GM12878 (cell line): ENCODE results near the gene DUSP16. TPM values are rescaled to one million over a fixed set of nuclear protein-coding genes. Genes with fewer than 3 reads are reported as not detected.
A peak's percentile ranks its signal among the peaks of the same experiment; 100 is the strongest.

Experiments used
- ATAC-seq: fragments of 200-7000 bp; cut with Tn5 transposase; 3 replicates; pipeline ENCODE4 v1.9.1; 2020; ENCODE audit warnings: mild to moderate bottlenecking, moderate library complexity
- BruUV-seq: library from RNA; stranded (reverse); fragments of 400-500 nt; replicated peaks from 2 replicates; lab custom pipeline; 2021; lab: Mats Ljungman, UMichigan
- CTCF ChIA-PET: fragments of 300-600 bp; sonication (Branson Sonifier 250); formaldehyde crosslinking; extraction: SDS; loops from one replicate; lab custom pipeline; 2021; ENCODE audit warnings: inconsistent platforms; lab: Yijun Ruan, JAX
- POLR2A ChIA-PET: fragments of 350-600 bp; formaldehyde crosslinking; extraction: SDS; loops from one replicate; lab custom pipeline; 2021; ENCODE audit warnings: inconsistent platforms; lab: Charles Lee
- RAD21 ChIA-PET: fragments of 300-600 bp; sonication (Branson Sonifier 250); formaldehyde crosslinking; loops from one replicate; lab custom pipeline; 2023; ENCODE audit warnings: antibody characterized with exemption; ENCODE audit not compliant: unreplicated experiment; lab: Charles Lee
- SMC1A ChIA-PET: fragments of 300-600 bp; sonication (Branson Sonifier 250); formaldehyde crosslinking; loops from one replicate; lab custom pipeline; 2023; ENCODE audit not compliant: unreplicated experiment, uncharacterized antibody; lab: Charles Lee
- DNase-seq: peaks from one replicate; pipeline ENCODE4 v3.0.0-alpha.2; 2011; ENCODE audit warnings: low read depth, low spot score
- FAIRE-seq: peaks from 3 replicates; lab custom pipeline; 2011; peaks lifted over from hg19 to GRCh38; lab: Jason Lieb, UNC
- H2AFZ ChIP-seq: 2 replicates; pipeline ENCODE4 v1.6.0; 2011; ENCODE audit warnings: low read depth, low read length, control low read depth; ENCODE audit not compliant: control insufficient read depth
- H3K27ac ChIP-seq: 2 replicates; pipeline ENCODE4 v1.5.1; 2011; ENCODE audit warnings: control low read depth; ENCODE audit not compliant: control insufficient read depth, insufficient read depth
- H3K27me3 ChIP-seq, 2 experiments: replicated peaks in 1 of 2; 2 replicates each; pipeline versions ENCODE4 v1.6.0 to v1.6.1; 2011; ENCODE audit warnings: low read length in 1 of 2; ENCODE audit not compliant: control insufficient read depth in 2 of 2, insufficient read depth in 2 of 2
- H3K36me3 ChIP-seq, 2 experiments: 2 replicates each; pipeline ENCODE4 v1.5.1; 2011; ENCODE audit warnings: low read length in 1 of 2; ENCODE audit not compliant: control insufficient read depth in 2 of 2, insufficient read depth in 2 of 2
- H3K4me1 ChIP-seq: 2 replicates; pipeline ENCODE4 v1.6.1; 2011; ENCODE audit warnings: mild to moderate bottlenecking, low read length, moderate library complexity, mixed read lengths; ENCODE audit not compliant: control insufficient read depth, insufficient read depth
- H3K4me2 ChIP-seq: 2 replicates; pipeline ENCODE4 v1.6.0; 2011; ENCODE audit warnings: control low read depth; ENCODE audit not compliant: control insufficient read depth, insufficient read depth
- H3K4me3 ChIP-seq: fragments of 200-600 bp; sonication (generic); 2 replicates; pipeline ENCODE4 v1.5.1; 2016
- H3K79me2 ChIP-seq: 2 replicates; pipeline ENCODE4 v1.6.0; 2011; ENCODE audit warnings: low read length; ENCODE audit not compliant: control insufficient read depth, insufficient read depth
- H3K9ac ChIP-seq: 2 replicates; pipeline ENCODE4 v1.8.0; 2011; ENCODE audit warnings: low read length, control low read depth, mixed read lengths; ENCODE audit not compliant: control insufficient read depth, insufficient read depth
- H3K9me3 ChIP-seq: replicated peaks from 3 replicates; pipeline ENCODE4 v1.5.1; 2011; ENCODE audit warnings: mild to moderate bottlenecking, low read length; ENCODE audit not compliant: control insufficient read depth, insufficient read depth
- H4K20me1 ChIP-seq: 2 replicates; pipeline ENCODE4 v1.6.0; 2011; ENCODE audit not compliant: control insufficient read depth, insufficient read depth
- CBX3 ChIP-seq: fragments of 200-600 bp; sonication (generic); IDR thresholded peaks from 2 replicates; pipeline ENCODE4 v1.6.1; 2016; ENCODE audit warnings: low read depth, borderline replicate concordance
- HDAC6 ChIP-seq: fragments of 200-600 bp; sonication (generic); IDR thresholded peaks from one replicate; pipeline ENCODE4 v1.8.0; 2017; ENCODE audit warnings: antibody characterized with exemption; ENCODE audit not compliant: unreplicated experiment
- KAT2A ChIP-seq: conservative IDR thresholded peaks from 2 replicates; pipeline ENCODE4 v1.6.1; 2011; ENCODE audit warnings: low read depth, low read length; ENCODE audit not compliant: control insufficient read depth
- NFYA ChIP-seq: IDR thresholded peaks from 2 replicates; pipeline ENCODE4 v1.6.1; 2011; ENCODE audit warnings: low read depth, mild to moderate bottlenecking, low read length, improper control_type of control experiment, borderline replicate concordance
- NR2C2 ChIP-seq: IDR thresholded peaks from 2 replicates; pipeline ENCODE4 v1.6.1; 2011; ENCODE audit warnings: borderline replicate concordance, low read depth; ENCODE audit not compliant: control insufficient read depth, insufficient read length
- RB1 ChIP-seq: fragments of 450-650 bp; formaldehyde crosslinking; IDR thresholded peaks from 2 replicates; pipeline ENCODE4 v1.6.1; 2017; ENCODE audit warnings: mild to moderate bottlenecking, borderline replicate concordance
- RUNX3 ChIP-seq: IDR thresholded peaks from 2 replicates; pipeline ENCODE4 v1.6.1; 2012; ENCODE audit warnings: low read length, inconsistent platforms
- SMAD5 ChIP-seq: IDR thresholded peaks from 2 replicates; pipeline ENCODE4 v1.6.1; 2016; ENCODE audit warnings: antibody characterized with exemption, low read depth
- ZZZ3 ChIP-seq: IDR thresholded peaks from 2 replicates; pipeline ENCODE4 v1.6.1; 2011; ENCODE audit warnings: low read depth; ENCODE audit not compliant: control insufficient read depth, insufficient read length
- WGBS: methylation state at CpG from one replicate; pipeline ENCODE4 v1.1.6; 2016; ENCODE audit warnings: low lambda C conversion rate; ENCODE audit not compliant: insufficient replicate concordance, insufficient coverage; ENCODE audit errors: missing lambda C conversion rate; 5-methylcytosine and 5-hydroxymethylcytosine counted together
- in situ Hi-C: fragments of 300-500 bp; cut with MboI; formaldehyde crosslinking; loops from 9 replicates; pipeline ENCODE4 v1.14.3; 2018; ENCODE audit warnings: mixed read lengths
- intact Hi-C: fragments of 100-400 bp; cut with micrococcal nuclease; formaldehyde crosslinking; loops from one replicate; pipeline ENCODE4 v1.14.2; 2022; ENCODE audit not compliant: unreplicated experiment
- polyA plus RNA-seq, 11 experiments: library from polyadenylated mRNA; depleted of rRNA in 4 of 11; unstranded in 6 of 11; stranded (reverse) in 5 of 11; fragments of >200 nt; fragmentation: Nextera tagmentation in 4 of 11; fragmentation: Illumina TruSeq in 1 of 11; extraction: Ambion mirVana in 4 of 11; extraction: Trizol in 1 of 11; gene quantifications; 1 replicate in 1 of 11; 2 replicates in 10 of 11; pipeline versions ENCODE4 v1.2.1 to v1.2.3, GENCODE V29; 2011 to 2016; ENCODE audit warnings: inconsistent platforms in 2 of 11, missing spikeins in 2 of 11, low read depth in 1 of 11
- total RNA-seq, 4 experiments: library from RNA; depleted of rRNA in 3 of 4; stranded (reverse); fragments of >200 nt in 3 of 4; fragmentation: Illumina TruSeq in 1 of 4; extraction: Trizol in 1 of 4; gene quantifications; 2 replicates each; pipeline versions ENCODE4 v1.2.1 to v1.2.3, GENCODE V29; 2013 to 2021
- TF ChIP-seq, protein P1 (sequence below): fragments of 450-650 bp; IDR thresholded peaks from 2 replicates; pipeline ENCODE4 v1.6.1; 2017; ENCODE audit warnings: mild to moderate bottlenecking, moderate library complexity

DUSP16 gene
- total and polyA plus RNA-seq, 10 of the 15 experiments (the other 5 are each of a cell fraction or from before 2014, with no cell fraction given) = 3.9 to 75.3 (median 26.8) TPM

DNA sequence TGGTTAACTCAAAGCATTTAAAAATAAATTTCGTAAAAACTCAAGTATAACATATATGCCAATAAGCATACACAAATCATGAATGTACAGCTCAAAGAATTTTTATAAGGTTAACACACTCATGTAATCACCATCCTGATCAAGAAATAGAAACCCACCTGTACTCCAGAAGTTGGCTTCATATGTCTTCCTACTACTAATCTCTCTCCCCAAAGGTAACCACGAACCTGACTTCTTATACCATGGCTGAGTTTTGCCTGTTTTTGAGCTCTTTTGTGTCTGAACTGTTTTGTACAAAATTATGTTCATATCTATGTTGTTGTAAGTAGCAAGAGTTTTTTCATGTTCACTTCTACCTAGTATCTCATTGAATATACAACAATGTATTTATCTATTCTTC is 18.7 kb downstream of the DUSP16 start:
- Histone ChIP-seq H2AFZ (no peak overlapping the region), H3K27me3 (no peaks in the 10 kb centered on the region), H3K4me3 (no peak overlapping the region), H3K4me1 (peaks cover 15% of the 10 kb centered on the region), H3K79me2 (peaks cover 7% of the 10 kb centered on the region), H3K27ac (no peak overlapping the region)
- FAIRE-seq (no peak), DNase-seq (no peak)
- intact Hi-C loops = no loop called here
- ChIA-PET RAD21 (interaction anchor here (0.6 to 2.1 kb wide), 5 partner anchors 10 to 38 kb away, joined by 3 to 11 read pairs (median 3); partner anchors contain the start of gene DUSP16), CTCF (interaction anchor here (1.1 to 2.1 kb wide), 7 partner anchors 11 to 167 kb away, joined by 3 to 7 read pairs (median 5); no protein-coding TSS in a partner anchor), SMC1A (interaction anchor here (0.8 to 2.6 kb wide), 15 partner anchors 9 to 170 kb away, joined by 3 to 22 read pairs (median 4); no protein-coding TSS in a partner anchor)
- no peak for TF ChIP-seq RB1
- peak; percentile 57 for TF ChIP-seq RUNX3
- TF ChIP-seq, all 136 proteins: peak for 1
- in situ Hi-C loops = no loop called here
- POLR2A ChIA-PET = interaction anchor here (0.6 to 2.9 kb wide), 6 partner anchors 8 to 39 kb away, joined by 3 to 11 read pairs (median 4); no protein-coding TSS in a partner anchor
- no TSS peak for BruUV-seq
- Histone ChIP-seq H3K4me2 (no peak overlapping the region), H4K20me1 (no peaks in the 10 kb centered on the region), H3K9me3 (no peaks in the 10 kb centered on the region), H3K36me3 (peaks cover 0 to 3% of the 10 kb centered on the region in 2 experiments; a peak in 1 of 4 replicates), H3K9ac (no peak overlapping the region)
- no peak for ATAC-seq
- 65% methylated on average over 2 of the region's 2 CpGs for WGBS

GRCh38 chr12:12542964-12543363 is 19.7 kb downstream of the DUSP16 start:
- H2AFZ ChIP-seq = no peak overlapping the region
- H4K20me1 ChIP-seq = no peaks in the 10 kb centered on the region
- H3K9ac ChIP-seq = no peak overlapping the region
- no peak for TF ChIP-seq HDAC6
- TF ChIP-seq KAT2A = no peak
- no peak for TF ChIP-seq NFYA
- TF ChIP-seq, protein P1, sequence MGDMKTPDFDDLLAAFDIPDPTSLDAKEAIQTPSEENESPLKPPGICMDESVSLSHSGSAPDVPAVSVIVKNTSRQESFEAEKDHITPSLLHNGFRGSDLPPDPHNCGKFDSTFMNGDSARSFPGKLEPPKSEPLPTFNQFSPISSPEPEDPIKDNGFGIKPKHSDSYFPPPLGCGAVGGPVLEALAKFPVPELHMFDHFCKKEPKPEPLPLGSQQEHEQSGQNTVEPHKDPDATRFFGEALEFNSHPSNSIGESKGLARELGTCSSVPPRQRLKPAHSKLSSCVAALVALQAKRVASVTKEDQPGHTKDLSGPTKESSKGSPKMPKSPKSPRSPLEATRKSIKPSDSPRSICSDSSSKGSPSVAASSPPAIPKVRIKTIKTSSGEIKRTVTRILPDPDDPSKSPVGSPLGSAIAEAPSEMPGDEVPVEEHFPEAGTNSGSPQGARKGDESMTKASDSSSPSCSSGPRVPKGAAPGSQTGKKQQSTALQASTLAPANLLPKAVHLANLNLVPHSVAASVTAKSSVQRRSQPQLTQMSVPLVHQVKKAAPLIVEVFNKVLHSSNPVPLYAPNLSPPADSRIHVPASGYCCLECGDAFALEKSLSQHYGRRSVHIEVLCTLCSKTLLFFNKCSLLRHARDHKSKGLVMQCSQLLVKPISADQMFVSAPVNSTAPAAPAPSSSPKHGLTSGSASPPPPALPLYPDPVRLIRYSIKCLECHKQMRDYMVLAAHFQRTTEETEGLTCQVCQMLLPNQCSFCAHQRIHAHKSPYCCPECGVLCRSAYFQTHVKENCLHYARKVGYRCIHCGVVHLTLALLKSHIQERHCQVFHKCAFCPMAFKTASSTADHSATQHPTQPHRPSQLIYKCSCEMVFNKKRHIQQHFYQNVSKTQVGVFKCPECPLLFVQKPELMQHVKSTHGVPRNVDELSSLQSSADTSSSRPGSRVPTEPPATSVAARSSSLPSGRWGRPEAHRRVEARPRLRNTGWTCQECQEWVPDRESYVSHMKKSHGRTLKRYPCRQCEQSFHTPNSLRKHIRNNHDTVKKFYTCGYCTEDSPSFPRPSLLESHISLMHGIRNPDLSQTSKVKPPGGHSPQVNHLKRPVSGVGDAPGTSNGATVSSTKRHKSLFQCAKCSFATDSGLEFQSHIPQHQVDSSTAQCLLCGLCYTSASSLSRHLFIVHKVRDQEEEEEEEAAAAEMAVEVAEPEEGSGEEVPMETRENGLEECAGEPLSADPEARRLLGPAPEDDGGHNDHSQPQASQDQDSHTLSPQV = no peak
- TF ChIP-seq CBX3 = no peak
- no peak for TF ChIP-seq NR2C2
- TF ChIP-seq ZZZ3 = no peak
- no peak for TF ChIP-seq SMAD5
- SMC1A ChIA-PET = interaction anchor here (1.5 to 2.6 kb wide), 3 partner anchors 14 to 37 kb away, joined by 4 to 22 read pairs (median 9); no protein-coding TSS in a partner anchor
- DNase-seq (no peak), FAIRE-seq (no peak), ATAC-seq (no peak)
- peaks cover 15% of the 10 kb centered on the region for H3K4me1 ChIP-seq
- CTCF ChIA-PET = interaction anchor here (1.2 to 2.1 kb wide), 3 partner anchors 12 to 24 kb away, joined by 5 to 7 read pairs (median 7); no protein-coding TSS in a partner anchor
- BruUV-seq = no TSS peak
- no peak overlapping the region for H3K4me2 ChIP-seq
- H3K4me3 ChIP-seq = no peak overlapping the region
- H3K27ac ChIP-seq = no peak overlapping the region
- POLR2A ChIA-PET = interaction anchor here (2.9 kb wide), 1 partner anchor 9 kb away, joined by 11 read pairs; no protein-coding TSS in a partner anchor
- WGBS = 91% methylated on average over 4 of the region's 4 CpGs
- intact Hi-C loops = no loop called here
- peaks cover 0 to 3% of the 10 kb centered on the region in 2 experiments; a peak in 1 of 4 replicates for H3K36me3 ChIP-seq
- in situ Hi-C loops = no loop called here
- H3K27me3 ChIP-seq = no peaks in the 10 kb centered on the region
- RAD21 ChIA-PET = interaction anchor here (0.6 to 2.1 kb wide), 4 partner anchors 13 to 122 kb away, joined by 3 to 11 read pairs (median 4); partner anchors contain the start of gene DUSP16
- no peaks in the 10 kb centered on the region for H3K9me3 ChIP-seq
- peaks cover 7% of the 10 kb centered on the region for H3K79me2 ChIP-seq
